HCT116 (cell line): ENCODE results near the gene SYCP1.

Experiments used
- ATF3 ChIP-seq: IDR thresholded peaks from 2 replicates; pipeline ENCODE4 v1.6.1; 2012
- CEBPB ChIP-seq: IDR thresholded peaks from 2 replicates; pipeline ENCODE4 v1.6.1; 2012; ENCODE audit warnings: low read depth
- CTCF ChIP-seq, 3 experiments: fragments of 200-600 bp in 1 of 3; sonication (generic) in 1 of 3; IDR thresholded peaks in 2 of 3; conservative IDR thresholded peaks in 1 of 3; 2 replicates each; pipeline ENCODE4 v1.5.1; 2012 to 2017; ENCODE audit warnings: low read depth in 2 of 3, low read length in 2 of 3, antibody characterized with exemption in 1 of 3, borderline replicate concordance in 1 of 3, control low read depth in 1 of 3, mild to moderate bottlenecking in 1 of 3, mixed read lengths in 1 of 3, mixed run types in 1 of 3, moderate library complexity in 1 of 3; ENCODE audit not compliant: insufficient read depth in 1 of 3
- ELF1 ChIP-seq: IDR thresholded peaks from 2 replicates; pipeline ENCODE4 v1.6.1; 2012; ENCODE audit warnings: low read depth, borderline replicate concordance
- EZH2 ChIP-seq: fragments of 200-600 bp; sonication (generic); IDR thresholded peaks from 2 replicates; pipeline ENCODE4 v1.6.1; 2017; ENCODE audit warnings: antibody characterized with exemption, mixed run types
- EZH2phosphoT487 ChIP-seq: fragments of 200-600 bp; IDR thresholded peaks from 2 replicates; pipeline ENCODE4 v1.6.1; 2018; ENCODE audit warnings: antibody characterized with exemption, borderline replicate concordance
- FOSL1 ChIP-seq: IDR thresholded peaks from 2 replicates; pipeline ENCODE4 v1.6.1; 2012; ENCODE audit warnings: low read depth
- MAX ChIP-seq: IDR thresholded peaks from 2 replicates; pipeline ENCODE4 v1.6.1; 2012
- POLR2A ChIP-seq: IDR thresholded peaks from 2 replicates; pipeline ENCODE4 v1.7.0; 2011; ENCODE audit warnings: borderline replicate concordance; ENCODE audit not compliant: insufficient read depth, insufficient read length; ENCODE audit errors: extremely low read depth
- POLR2AphosphoS5 ChIP-seq: IDR thresholded peaks from 2 replicates; pipeline ENCODE4 v1.6.1; 2011; ENCODE audit warnings: mild to moderate bottlenecking, low read depth, low read length, moderate library complexity
- SP1 ChIP-seq: IDR thresholded peaks from 2 replicates; pipeline ENCODE4 v1.6.1; 2012; ENCODE audit warnings: low read depth
- YY1 ChIP-seq: IDR thresholded peaks from 2 replicates; pipeline ENCODE4 v1.6.1; 2011; ENCODE audit warnings: low read length, low read depth, moderate library complexity, mild to moderate bottlenecking; ENCODE audit not compliant: insufficient replicate concordance; ENCODE audit errors: extremely low read depth
- ZBTB33 ChIP-seq: IDR thresholded peaks from 2 replicates; pipeline ENCODE4 v1.6.1; 2011; ENCODE audit warnings: mild to moderate bottlenecking, low read length, moderate library complexity; ENCODE audit not compliant: insufficient replicate concordance; ENCODE audit errors: extremely low read depth
- ZNF274 ChIP-seq: fragments of 200-500 bp; sonication (Bioruptor generic); IDR thresholded peaks from 2 replicates; pipeline ENCODE4 v1.6.1; 2014; ENCODE audit warnings: mild to moderate bottlenecking, low read depth, low read length, inconsistent platforms

- no peak for TF ChIP-seq ZNF274
- no peak for TF ChIP-seq CTCF (IDR thresholded peaks at IDR 0.05 in 2 of 3, conservative IDR thresholded peaks at IDR 0.05 in 1 of 3; ENCODE audit: borderline replicate concordance in 1 of 3, insufficient read depth in 1 of 3, low read depth in 2 of 3, low read length in 2 of 3)
- TF ChIP-seq EZH2, result no peak
- no peak for TF ChIP-seq YY1
- no peak for TF ChIP-seq EZH2phosphoT487
- TF ChIP-seq FOSL1, result no peak
- TF ChIP-seq POLR2AphosphoS5, result no peak
- no peak for TF ChIP-seq ELF1
- TF ChIP-seq POLR2A, result no peak
- no peak for TF ChIP-seq ATF3
- no peak for TF ChIP-seq MAX
- no peak for TF ChIP-seq ZBTB33
- no peak for TF ChIP-seq CEBPB
- TF ChIP-seq SP1, result no peak
Measured at GRCh38 chr1:114820392-114820791, 34.3 kb upstream of the SYCP1 start.
